Nephron (organoid): ENCODE results near the gene ZNF8.

Source experiments
- H3K27ac Mint-ChIP-seq, 3 experiments: 2 replicates each; pipeline ENCODE4 v1.8.0; 2020; ENCODE audit warnings: mixed read lengths in 3 of 3, mild to moderate bottlenecking in 2 of 3, moderate library complexity in 1 of 3
- H3K27me3 Mint-ChIP-seq: 2 replicates; pipeline ENCODE4 v1.8.0; 2021; ENCODE audit warnings: low read depth, mild to moderate bottlenecking, moderate library complexity, mixed read lengths
- H3K36me3 Mint-ChIP-seq: 2 replicates; pipeline ENCODE4 v1.8.0; 2020; ENCODE audit warnings: low read depth, mixed read lengths
- H3K4me1 Mint-ChIP-seq: 2 replicates; pipeline ENCODE4 v1.8.0; 2020; ENCODE audit warnings: mixed read lengths
- H3K4me3 Mint-ChIP-seq, 3 experiments: 2 replicates each; pipeline ENCODE4 v1.8.0; 2020; ENCODE audit warnings: mild to moderate bottlenecking in 3 of 3, mixed read lengths in 3 of 3, moderate library complexity in 2 of 3
- H3K9me3 Mint-ChIP-seq: 2 replicates; pipeline ENCODE4 v1.8.0; 2020; ENCODE audit warnings: mixed read lengths
- CTCF ChIP-seq, 3 experiments: fragments of 200-600 bp; sonication (generic); IDR thresholded peaks; one replicate each; pipeline ENCODE4 v1.5.0; 2021; ENCODE audit warnings: antibody characterized with exemption in 3 of 3; ENCODE audit not compliant: unreplicated experiment in 3 of 3

ZNF8 gene

GRCh38 chr19:58275564-58275963 is 3.2 kb upstream of the ZNF8 start:
- no peak overlapping the region for H3K27ac Mint-ChIP-seq
- H3K27me3 Mint-ChIP-seq: peaks cover 3% of the 10 kb centered on the region
- H3K9me3 Mint-ChIP-seq: peaks cover 71% of the 10 kb centered on the region
- peak overlapping the region in 2 of 3 experiments; percentile 36 to 52 for H3K4me3 Mint-ChIP-seq
- peaks cover 97% of the 10 kb centered on the region for H3K36me3 Mint-ChIP-seq
- no peak for TF ChIP-seq CTCF (IDR thresholded peaks at IDR 0.05; ENCODE audit: unreplicated experiment in 3 of 3)
- H3K4me1 Mint-ChIP-seq: peaks cover 17% of the 10 kb centered on the region

- peak overlapping the region; percentile 72 to 90 (median 78) for H3K4me3 Mint-ChIP-seq
- no peak for TF ChIP-seq CTCF (IDR thresholded peaks at IDR 0.05; ENCODE audit: unreplicated experiment in 3 of 3)
- H3K36me3 Mint-ChIP-seq: peaks cover 97% of the 10 kb centered on the region
Measured at GRCh38 chr19:58277197-58277596, 1.6 kb upstream of the ZNF8 start.

GRCh38 chr19:58277748-58278540 is 811 bp upstream of the ZNF8 start:
- H3K4me3 Mint-ChIP-seq: peak overlapping the region; percentile 90 to 98 (median 90)
- peaks cover 96% of the 10 kb centered on the region for H3K36me3 Mint-ChIP-seq
- peaks cover 22% of the 10 kb centered on the region for H3K4me1 Mint-ChIP-seq
- H3K9me3 Mint-ChIP-seq: peaks cover 70% of the 10 kb centered on the region
- no peak for TF ChIP-seq CTCF (IDR thresholded peaks at IDR 0.05; ENCODE audit: unreplicated experiment in 3 of 3)
- H3K27ac Mint-ChIP-seq: peak overlapping the region; percentile 94 to 97 (median 95)
- H3K27me3 Mint-ChIP-seq: peaks cover 3% of the 10 kb centered on the region

More at GRCh38 chr19:58277197-58277596, 1.6 kb upstream of the ZNF8 start:
- peaks cover 3% of the 10 kb centered on the region for H3K27me3 Mint-ChIP-seq
- peaks cover 22% of the 10 kb centered on the region for H3K4me1 Mint-ChIP-seq
- peaks cover 71% of the 10 kb centered on the region for H3K9me3 Mint-ChIP-seq
- H3K27ac Mint-ChIP-seq: peak overlapping the region in 1 of 3 experiments; percentile 44

GRCh38 chr19:58279042-58279924 is 528 bp downstream of the ZNF8 start:
- H3K36me3 Mint-ChIP-seq: peaks cover 96% of the 10 kb centered on the region
- H3K4me1 Mint-ChIP-seq: peaks cover 22% of the 10 kb centered on the region
- peak overlapping the region; percentile 94 to 97 (median 95) for H3K27ac Mint-ChIP-seq
- H3K4me3 Mint-ChIP-seq: peak overlapping the region; percentile 90 to 98 (median 90)
- peaks cover 72% of the 10 kb centered on the region for H3K9me3 Mint-ChIP-seq
- TF ChIP-seq CTCF (IDR thresholded peaks at IDR 0.05; ENCODE audit: unreplicated experiment in 3 of 3): no peak
- H3K27me3 Mint-ChIP-seq: peaks cover 3% of the 10 kb centered on the region

- Mint-ChIP-seq H3K9me3 (peaks cover 68% of the 10 kb centered on the region), H3K4me1 (peaks cover 22% of the 10 kb centered on the region), H3K27ac (peak overlapping the region; percentile 94 to 97 (median 95)), H3K36me3 (peaks cover 96% of the 10 kb centered on the region), H3K4me3 (peak overlapping the region; percentile 90 to 98 (median 90)), H3K27me3 (peaks cover 3% of the 10 kb centered on the region)
- TF ChIP-seq CTCF (IDR thresholded peaks at IDR 0.05; ENCODE audit: unreplicated experiment in 3 of 3): no peak
Measured at GRCh38 chr19:58279925-58280316, 1.2 kb downstream of the ZNF8 start.
